Uterus (tissue), 2 donors: ENCODE measurements around the gene PRRT1.

ENCODE experiments used
- POLR2A ChIP-seq, 2 donors: fragments of 450-650 bp; IDR thresholded peaks; one replicate each; pipeline ENCODE4 v1.6.1; 2016; ENCODE audit warnings: antibody characterized with exemption in 2 of 2, mild to moderate bottlenecking in 1 of 2, moderate library complexity in 1 of 2
- TF ChIP-seq, protein P1 (sequence below), 4 experiments: fragments of 200-600 bp in 2 of 4; fragments of 450-650 bp in 2 of 4; sonication (generic) in 2 of 4; IDR thresholded peaks; one replicate each; pipeline ENCODE4 v1.5.1; 2016 to 2019; ENCODE audit warnings: antibody characterized with exemption in 4 of 4, mild to moderate bottlenecking in 2 of 4, moderate library complexity in 1 of 4

DNA sequence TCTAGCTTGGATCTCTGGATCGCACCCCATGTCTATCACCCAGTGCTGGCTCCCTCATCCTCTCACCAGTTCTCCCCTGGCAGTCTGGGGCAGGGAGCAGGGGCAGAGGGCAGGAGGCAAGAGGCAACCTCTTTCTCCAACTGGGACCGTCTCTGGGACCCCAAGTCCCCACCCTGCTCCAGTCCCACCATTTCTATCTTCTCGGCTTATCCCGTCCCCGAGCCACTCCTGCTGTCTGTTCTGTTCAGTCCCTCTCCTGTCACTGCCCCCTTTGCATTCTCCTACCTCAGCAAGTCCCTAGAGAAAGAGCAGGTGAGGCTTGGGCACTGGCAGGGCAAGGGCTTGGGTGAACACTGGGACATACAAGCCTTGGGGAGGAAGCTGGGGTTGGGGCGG, 42.0 kb downstream of the PRRT1 start:
- TF ChIP-seq, protein P1, sequence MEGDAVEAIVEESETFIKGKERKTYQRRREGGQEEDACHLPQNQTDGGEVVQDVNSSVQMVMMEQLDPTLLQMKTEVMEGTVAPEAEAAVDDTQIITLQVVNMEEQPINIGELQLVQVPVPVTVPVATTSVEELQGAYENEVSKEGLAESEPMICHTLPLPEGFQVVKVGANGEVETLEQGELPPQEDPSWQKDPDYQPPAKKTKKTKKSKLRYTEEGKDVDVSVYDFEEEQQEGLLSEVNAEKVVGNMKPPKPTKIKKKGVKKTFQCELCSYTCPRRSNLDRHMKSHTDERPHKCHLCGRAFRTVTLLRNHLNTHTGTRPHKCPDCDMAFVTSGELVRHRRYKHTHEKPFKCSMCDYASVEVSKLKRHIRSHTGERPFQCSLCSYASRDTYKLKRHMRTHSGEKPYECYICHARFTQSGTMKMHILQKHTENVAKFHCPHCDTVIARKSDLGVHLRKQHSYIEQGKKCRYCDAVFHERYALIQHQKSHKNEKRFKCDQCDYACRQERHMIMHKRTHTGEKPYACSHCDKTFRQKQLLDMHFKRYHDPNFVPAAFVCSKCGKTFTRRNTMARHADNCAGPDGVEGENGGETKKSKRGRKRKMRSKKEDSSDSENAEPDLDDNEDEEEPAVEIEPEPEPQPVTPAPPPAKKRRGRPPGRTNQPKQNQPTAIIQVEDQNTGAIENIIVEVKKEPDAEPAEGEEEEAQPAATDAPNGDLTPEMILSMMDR (IDR thresholded peaks at IDR 0.05): no peak
- TF ChIP-seq POLR2A (IDR thresholded peaks at IDR 0.05): no peak
